Keratinocyte (primary cell): ENCODE measurements around the gene HES3. TPM values are rescaled to one million over a fixed set of nuclear protein-coding genes. Genes with fewer than 3 reads are reported as not detected.

ENCODE experiments used
- DNase-seq: peaks from one replicate; pipeline ENCODE4 v3.0.0-alpha.2; 2011; ENCODE audit warnings: low read depth, missing footprints, low spot score
- FAIRE-seq: peaks from 2 replicates; lab custom pipeline; 2011; peaks lifted over from hg19 to GRCh38; lab: Jason Lieb, UNC
- H2AFZ ChIP-seq: 2 replicates; pipeline ENCODE4 v1.6.0; 2012; ENCODE audit warnings: low read length, control low read depth, inconsistent platforms; ENCODE audit not compliant: control insufficient read depth
- H3K27ac ChIP-seq: 2 replicates; pipeline ENCODE4 v1.5.1; 2011; ENCODE audit warnings: low read length; ENCODE audit not compliant: control insufficient read depth, insufficient read depth
- H3K27me3 ChIP-seq: 3 replicates; pipeline ENCODE4 v1.6.0; 2011; ENCODE audit warnings: low read length; ENCODE audit not compliant: control insufficient read depth, insufficient read depth; ENCODE audit errors: extremely low read depth
- H3K36me3 ChIP-seq, 2 experiments: 2 replicates in 1 of 2; 3 replicates in 1 of 2; pipeline ENCODE4 v1.5.1; 2011; ENCODE audit warnings: low read length in 2 of 2, mild to moderate bottlenecking in 1 of 2; ENCODE audit not compliant: control insufficient read depth in 2 of 2, insufficient read depth in 2 of 2; ENCODE audit errors: extremely low read depth in 1 of 2
- H3K4me1 ChIP-seq: 3 replicates; pipeline ENCODE4 v1.5.1; 2011; ENCODE audit warnings: low read length; ENCODE audit not compliant: control insufficient read depth, insufficient read depth; ENCODE audit errors: extremely low read depth
- H3K4me2 ChIP-seq: 3 replicates; pipeline ENCODE4 v1.6.0; 2011; ENCODE audit warnings: low read depth, low read length; ENCODE audit not compliant: control insufficient read depth, insufficient read depth; ENCODE audit errors: extremely low read depth
- H3K4me3 ChIP-seq, 3 experiments: fragments of 200-600 bp in 1 of 3; sonication (generic) in 1 of 3; 2 replicates in 2 of 3; 3 replicates in 1 of 3; pipeline ENCODE4 v1.5.1; 2011 to 2016; ENCODE audit warnings: low read length in 3 of 3, mild to moderate bottlenecking in 3 of 3, control low read depth in 2 of 3, inconsistent platforms in 1 of 3, low read depth in 1 of 3, mixed read lengths in 1 of 3, mixed run types in 1 of 3, moderate library complexity in 1 of 3; ENCODE audit not compliant: control insufficient read depth in 2 of 3, insufficient read depth in 2 of 3; ENCODE audit errors: extremely low read depth in 1 of 3
- H3K79me2 ChIP-seq: 2 replicates; pipeline ENCODE4 v1.6.0; 2012; ENCODE audit warnings: low read length; ENCODE audit not compliant: control insufficient read depth, insufficient read depth
- H3K9ac ChIP-seq: 3 replicates; pipeline ENCODE4 v1.6.0; 2011; ENCODE audit warnings: low read length; ENCODE audit not compliant: control insufficient read depth, insufficient read depth; ENCODE audit errors: extremely low read depth
- H3K9me1 ChIP-seq: 3 replicates; pipeline ENCODE4 v1.6.0; 2011; ENCODE audit warnings: low read length; ENCODE audit not compliant: control insufficient read depth, insufficient read depth; ENCODE audit errors: extremely low read depth
- H3K9me3 ChIP-seq: 2 replicates; pipeline ENCODE4 v1.5.1; 2012; ENCODE audit warnings: low read depth, low read length; ENCODE audit not compliant: control insufficient read depth
- H4K20me1 ChIP-seq: 3 replicates; pipeline ENCODE4 v1.6.0; 2011; ENCODE audit warnings: low read length; ENCODE audit not compliant: control insufficient read depth, insufficient read depth; ENCODE audit errors: extremely low read depth
- CTCF ChIP-seq, 3 experiments: IDR thresholded peaks in 1 of 3; conservative IDR thresholded peaks in 1 of 3; optimal IDR thresholded peaks in 1 of 3; 2 replicates in 2 of 3; 3 replicates in 1 of 3; pipeline versions ENCODE3 to v1.5.1; 2011; ENCODE audit warnings: low read length in 3 of 3, mild to moderate bottlenecking in 3 of 3, moderate library complexity in 2 of 3, control low read depth in 1 of 3, inconsistent platforms in 1 of 3; ENCODE audit not compliant: insufficient read depth in 2 of 3; ENCODE audit errors: extremely low read depth in 1 of 3
- EZH2 ChIP-seq: IDR thresholded peaks from one replicate; pipeline ENCODE4 v1.6.1; 2012; ENCODE audit warnings: inconsistent platforms, mild to moderate bottlenecking, low read length, moderate library complexity
- dilution Hi-C: fragments of 300-500 bp; cut with MboI; formaldehyde crosslinking; loops from one replicate; pipeline ENCODE4 v1.7.0; 2020; ENCODE audit warnings: low sequenced_read_pairs; ENCODE audit not compliant: extremely low pct_ligation_motif_present
- polyA plus RNA-seq, 5 experiments: library from polyadenylated mRNA; depleted of rRNA in 3 of 5; stranded (reverse) in 3 of 5; stranded (forward) in 1 of 5; unstranded in 1 of 5; fragments of >200 nt; gene quantifications; 1 replicate in 1 of 5; 2 replicates in 3 of 5; 3 replicates in 1 of 5; pipeline versions ENCODE4 v1.2.1 to v1.2.3, GENCODE V29; 2011 to 2012; ENCODE audit warnings: missing spikeins in 2 of 5, low read depth in 1 of 5, low replicate concordance in 1 of 5

Gene HES3
- polyA plus RNA-seq, 1 donor (not counting 4 experiments of a cell fraction or from before 2014, with no cell fraction given) = not detected

DNA sequence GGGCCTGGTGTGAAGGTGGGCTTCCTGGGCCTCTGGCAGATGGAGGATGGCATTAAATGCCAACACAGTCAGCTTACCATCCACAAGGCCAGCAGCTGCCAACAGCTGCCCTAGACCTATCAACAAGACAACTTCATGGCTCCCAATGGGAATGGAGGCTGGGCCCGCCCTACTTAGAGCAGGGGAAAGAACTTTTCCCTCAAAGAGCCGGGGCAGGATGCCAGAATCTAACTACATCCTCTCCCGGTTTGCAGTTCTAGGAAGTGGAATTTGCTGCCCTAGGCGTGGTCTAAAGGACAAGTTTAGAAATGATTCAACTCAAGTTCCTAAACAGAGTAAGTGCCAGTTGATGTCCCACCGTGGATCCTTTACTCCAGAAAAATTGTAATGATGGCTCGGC, 21.3 kb upstream of the HES3 start:
- H3K9me1 ChIP-seq = no peaks in the 10 kb centered on the region
- H3K9ac ChIP-seq = no peak overlapping the region
- FAIRE-seq = no peak
- no peak overlapping the region for H3K27ac ChIP-seq
- no peak overlapping the region for H3K4me3 ChIP-seq
- no peak overlapping the region for H3K4me2 ChIP-seq
- H3K9me3 ChIP-seq = no peaks in the 10 kb centered on the region
- H4K20me1 ChIP-seq = no peaks in the 10 kb centered on the region
- TF ChIP-seq EZH2 = no peak
- no peak for TF ChIP-seq CTCF (optimal IDR thresholded peaks at IDR 0.05 in 1 of 3, IDR thresholded peaks at IDR 0.05 in 1 of 3, conservative IDR thresholded peaks at IDR 0.05 in 1 of 3; ENCODE audit: extremely low read depth in 1 of 3, insufficient read depth in 2 of 3, low read length in 3 of 3)
- H3K36me3 ChIP-seq = peaks cover 18 to 36% of the 10 kb centered on the region in 2 experiments
- H3K27me3 ChIP-seq = no peaks in the 10 kb centered on the region
- DNase-seq = no peak
- dilution Hi-C loops = no loop called here
- no peaks in the 10 kb centered on the region for H3K79me2 ChIP-seq
- H3K4me1 ChIP-seq = peaks cover 14% of the 10 kb centered on the region
- no peak overlapping the region for H2AFZ ChIP-seq

DNA sequence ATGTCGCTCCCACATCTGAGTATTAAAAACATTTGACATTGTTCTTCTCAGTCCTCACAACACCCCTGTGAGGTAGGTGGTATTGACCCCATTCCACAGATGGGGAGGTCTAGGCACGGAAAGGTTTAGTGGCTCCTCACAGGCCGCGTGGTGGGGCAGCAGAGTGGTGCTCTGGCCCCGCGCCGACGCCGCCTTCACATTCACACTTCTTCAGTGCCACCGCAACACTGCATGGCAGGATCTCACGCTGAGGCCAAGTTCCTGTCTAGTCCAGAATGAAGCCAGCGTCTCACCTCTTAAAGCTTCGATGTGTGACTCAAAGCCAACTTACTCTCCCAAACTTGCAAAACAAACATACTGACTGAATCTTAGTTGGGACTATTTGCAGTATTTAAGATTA, 20.4 kb upstream of the HES3 start:
- Histone ChIP-seq H3K36me3 (peaks cover 20 to 36% of the 10 kb centered on the region in 2 experiments), H3K4me1 (peaks cover 14% of the 10 kb centered on the region), H4K20me1 (no peaks in the 10 kb centered on the region), H2AFZ (no peak overlapping the region), H3K27ac (no peak overlapping the region), H3K9me1 (no peaks in the 10 kb centered on the region), H3K9me3 (no peaks in the 10 kb centered on the region), H3K79me2 (no peaks in the 10 kb centered on the region), H3K4me2 (no peak overlapping the region), H3K9ac (no peak overlapping the region), H3K27me3 (no peaks in the 10 kb centered on the region), H3K4me3 (no peak overlapping the region)
- dilution Hi-C loops = no loop called here
- DNase-seq (no peak), FAIRE-seq (no peak)
- no peak for TF ChIP-seq CTCF (optimal IDR thresholded peaks at IDR 0.05 in 1 of 3, IDR thresholded peaks at IDR 0.05 in 1 of 3, conservative IDR thresholded peaks at IDR 0.05 in 1 of 3; ENCODE audit: extremely low read depth in 1 of 3, insufficient read depth in 2 of 3, low read length in 3 of 3)
- TF ChIP-seq EZH2 = no peak
